AG08396 (cell line): ENCODE results near the gene CLDN4.
"Not testable (repeated sequence)": the region's sequence is repeated elsewhere in the genome, so short reads cannot be mapped to it uniquely, and the experiment has no call there.

Experiments
- DNase-seq: peaks from one replicate; pipeline ENCODE4 v3.0.0; 2012; ENCODE audit warnings: low spot score, mixed read lengths

Gene CLDN4

GRCh38 chr7:73823873-73824592, 6.8 kb upstream of the CLDN4 start:
- DNase-seq, result no peak

DNA sequence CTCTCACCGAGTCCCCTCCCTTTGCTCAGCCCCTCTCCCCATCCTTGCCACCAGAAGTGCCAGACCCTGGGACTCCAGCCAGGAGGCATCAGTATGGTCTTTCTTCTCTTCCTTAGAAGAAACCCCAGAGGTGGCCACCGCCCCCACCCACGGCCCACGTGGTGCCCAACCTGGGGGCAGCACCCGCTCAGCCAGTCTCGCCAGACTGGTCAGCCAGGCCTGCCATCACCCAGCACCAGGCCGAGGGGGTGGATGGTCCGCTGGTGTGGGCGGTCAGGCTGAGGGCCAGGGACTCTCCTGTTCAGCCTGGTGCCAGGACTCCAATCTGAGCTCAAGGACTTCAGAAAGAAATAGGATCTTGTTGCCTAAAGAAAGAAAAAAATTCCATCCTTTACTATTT, 5.8 kb upstream of the CLDN4 start:
- DNase-seq, result no peak

GRCh38 chr7:73827567-73828106, 3.2 kb upstream of the CLDN4 start:
- no peak for DNase-seq

- peak; percentile 57 for DNase-seq
Observed at GRCh38 chr7:73828107-73828803, 2.5 kb upstream of the CLDN4 start.

DNA sequence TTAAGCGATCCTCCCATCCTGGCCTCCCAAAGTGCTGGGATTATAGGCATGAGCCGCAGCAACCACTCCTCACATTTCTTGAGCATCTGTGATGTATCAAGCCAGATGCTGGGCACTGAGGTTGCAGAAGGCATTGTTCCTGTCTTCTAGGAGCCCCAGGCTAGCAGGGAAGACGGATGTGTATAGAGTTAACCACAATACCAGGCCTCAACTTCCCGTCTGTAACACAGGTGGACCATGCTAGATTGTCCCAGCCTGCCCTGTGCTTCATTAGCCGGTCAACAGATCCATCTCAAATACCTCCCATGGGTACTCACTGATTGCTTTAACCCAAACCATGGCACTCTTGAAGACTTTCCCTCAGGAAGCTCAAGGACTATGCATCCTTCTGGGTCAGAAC, 1.8 kb upstream of the CLDN4 start:
- DNase-seq, result no peak

DNA sequence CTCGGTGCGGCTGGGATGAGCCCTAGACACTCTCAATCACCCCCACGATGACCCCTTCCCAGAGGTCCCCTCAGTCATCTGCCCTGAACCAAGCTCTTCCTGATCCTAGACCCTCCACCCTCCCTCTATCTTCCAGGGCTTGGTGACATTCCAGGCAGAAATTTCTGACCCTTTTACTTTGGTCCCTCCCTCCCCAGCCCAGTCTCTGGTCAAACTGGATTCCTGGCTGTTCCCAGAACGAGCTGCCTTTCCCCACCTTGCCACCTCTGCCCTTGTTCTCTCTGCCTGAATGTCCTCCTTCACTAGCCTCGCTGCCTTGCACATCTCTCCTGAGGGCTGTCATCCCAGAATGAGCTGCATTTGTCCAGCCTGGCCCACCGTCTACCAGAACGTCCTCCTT, 1.3 kb upstream of the CLDN4 start:
- DNase-seq, result no peak

DNA sequence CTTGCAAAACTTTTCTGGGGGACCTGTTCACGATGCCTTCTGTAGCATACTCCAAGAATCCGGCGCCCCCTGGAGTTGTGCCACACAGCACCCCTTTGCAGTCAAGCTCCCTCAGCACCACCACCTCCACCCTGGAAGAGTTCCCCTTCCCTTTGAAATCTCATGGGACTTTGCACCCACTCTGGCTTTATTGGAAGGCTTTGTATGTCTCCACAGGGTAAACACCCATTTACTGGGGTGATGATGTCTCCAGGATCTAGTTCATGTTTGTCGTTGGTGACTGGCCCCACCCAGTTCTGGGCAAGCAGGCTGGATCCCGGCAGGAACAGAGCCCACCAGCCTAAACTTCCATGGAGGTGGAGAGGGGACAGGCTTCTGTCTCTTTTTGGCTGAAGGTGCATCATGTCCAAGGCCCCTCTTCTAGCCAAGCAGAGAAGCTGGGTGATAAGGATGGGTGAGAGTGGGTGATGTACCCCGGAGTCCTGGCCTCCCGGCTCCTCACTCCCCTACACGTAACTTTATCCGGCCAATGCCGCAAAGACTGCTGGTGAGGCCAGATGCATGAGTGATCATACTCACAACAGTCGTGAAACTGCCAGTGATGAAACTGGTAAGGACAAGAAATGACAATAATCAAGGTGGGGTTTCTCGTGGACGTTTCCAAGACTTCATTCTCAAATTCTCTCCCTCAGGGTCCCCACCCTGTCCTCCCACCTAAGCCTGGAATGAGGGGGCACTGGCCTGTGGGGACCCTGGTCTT, 695 bp upstream of the CLDN4 start:
- no peak for DNase-seq

DNA sequence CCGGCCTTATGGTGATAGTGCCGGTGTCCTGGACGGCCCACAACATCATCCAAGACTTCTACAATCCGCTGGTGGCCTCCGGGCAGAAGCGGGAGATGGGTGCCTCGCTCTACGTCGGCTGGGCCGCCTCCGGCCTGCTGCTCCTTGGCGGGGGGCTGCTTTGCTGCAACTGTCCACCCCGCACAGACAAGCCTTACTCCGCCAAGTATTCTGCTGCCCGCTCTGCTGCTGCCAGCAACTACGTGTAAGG, 713 bp downstream of the CLDN4 start:
- no peak for DNase-seq

DNA sequence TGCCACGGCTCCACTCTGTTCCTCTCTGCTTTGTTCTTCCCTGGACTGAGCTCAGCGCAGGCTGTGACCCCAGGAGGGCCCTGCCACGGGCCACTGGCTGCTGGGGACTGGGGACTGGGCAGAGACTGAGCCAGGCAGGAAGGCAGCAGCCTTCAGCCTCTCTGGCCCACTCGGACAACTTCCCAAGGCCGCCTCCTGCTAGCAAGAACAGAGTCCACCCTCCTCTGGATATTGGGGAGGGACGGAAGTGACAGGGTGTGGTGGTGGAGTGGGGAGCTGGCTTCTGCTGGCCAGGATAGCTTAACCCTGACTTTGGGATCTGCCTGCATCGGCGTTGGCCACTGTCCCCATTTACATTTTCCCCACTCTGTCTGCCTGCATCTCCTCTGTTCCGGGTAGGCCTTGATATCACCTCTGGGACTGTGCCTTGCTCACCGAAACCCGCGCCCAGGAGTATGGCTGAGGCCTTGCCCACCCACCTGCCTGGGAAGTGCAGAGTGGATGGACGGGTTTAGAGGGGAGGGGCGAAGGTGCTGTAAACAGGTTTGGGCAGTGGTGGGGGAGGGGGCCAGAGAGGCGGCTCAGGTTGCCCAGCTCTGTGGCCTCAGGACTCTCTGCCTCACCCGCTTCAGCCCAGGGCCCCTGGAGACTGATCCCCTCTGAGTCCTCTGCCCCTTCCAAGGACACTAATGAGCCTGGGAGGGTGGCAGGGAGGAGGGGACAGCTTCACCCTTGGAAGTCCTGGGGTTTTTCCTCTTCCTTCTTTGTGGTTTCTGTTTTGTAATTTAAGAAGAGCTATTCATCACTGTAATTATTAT, 1.2 kb downstream of the CLDN4 start:
- DNase-seq, result no peak

GRCh38 chr7:73832806-73833205, 2.0 kb downstream of the CLDN4 start:
- DNase-seq, result no peak

DNA sequence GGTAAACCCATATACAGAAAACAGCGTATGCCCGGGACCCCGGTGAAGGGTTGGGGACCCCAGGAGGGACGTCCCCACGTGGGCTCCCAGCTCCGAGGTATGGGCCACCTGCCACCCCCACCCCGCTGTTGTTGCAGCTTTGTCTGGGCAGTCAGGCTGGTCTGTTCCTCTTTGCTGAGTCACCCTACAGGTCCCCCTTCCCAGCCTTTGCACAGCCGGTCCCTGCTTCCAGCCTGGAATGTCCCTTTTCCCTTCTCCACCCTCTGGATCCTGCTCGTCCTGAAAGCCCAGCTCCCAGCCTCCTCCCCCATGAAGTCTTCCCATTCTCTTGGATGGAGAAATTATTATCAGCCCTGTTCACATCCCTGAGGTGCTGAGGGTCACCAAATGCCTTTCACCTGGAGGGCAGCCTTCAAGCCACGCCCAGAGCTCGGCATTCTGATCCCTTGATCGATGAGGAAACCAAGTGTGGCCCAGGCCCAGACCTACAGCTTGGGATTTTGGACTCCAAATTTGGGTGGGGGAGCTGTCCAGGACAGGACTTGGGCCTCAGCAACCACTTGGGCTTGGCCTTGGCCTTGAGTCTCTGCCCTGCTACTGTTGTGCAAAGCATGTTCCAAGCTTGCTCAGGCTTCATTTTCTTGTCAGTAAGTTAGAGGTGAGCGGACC, 2.6 kb downstream of the CLDN4 start:
- DNase-seq, result no peak

DNA sequence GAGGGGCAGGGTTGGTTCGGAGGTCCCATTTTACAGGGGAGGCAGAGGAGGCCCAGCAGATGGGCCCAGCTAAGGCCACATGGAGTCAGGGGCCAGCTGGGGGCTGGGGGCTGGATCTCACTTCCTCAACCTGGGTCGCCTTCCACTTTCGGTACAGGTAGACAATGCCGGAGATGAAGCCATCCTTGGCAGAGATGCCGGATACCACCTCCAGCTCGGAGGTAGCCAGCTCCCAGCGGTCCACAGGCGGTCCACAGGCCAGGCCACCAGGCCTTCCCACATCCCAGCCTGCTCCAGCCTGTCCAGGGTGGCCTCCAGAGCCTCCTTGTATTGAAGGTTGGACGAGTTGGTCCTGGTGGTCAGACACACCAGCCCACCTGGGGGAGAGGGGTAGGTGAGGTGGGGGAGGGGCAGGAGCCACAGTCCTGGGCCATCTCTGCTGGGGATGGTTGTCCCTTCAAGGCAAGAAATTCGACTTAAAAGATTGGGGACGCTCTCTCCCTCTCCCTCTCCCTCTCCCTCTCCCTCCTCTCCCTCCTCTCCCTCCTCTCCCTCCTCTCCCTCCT, 3.9 kb downstream of the CLDN4 start:
- no peak for DNase-seq

GRCh38 chr7:73837167-73837566, 6.4 kb downstream of the CLDN4 start:
- DNase-seq, result not testable (repeated sequence)

GRCh38 chr7:73838642-73839041, 7.8 kb downstream of the CLDN4 start:
- no peak for DNase-seq

DNA sequence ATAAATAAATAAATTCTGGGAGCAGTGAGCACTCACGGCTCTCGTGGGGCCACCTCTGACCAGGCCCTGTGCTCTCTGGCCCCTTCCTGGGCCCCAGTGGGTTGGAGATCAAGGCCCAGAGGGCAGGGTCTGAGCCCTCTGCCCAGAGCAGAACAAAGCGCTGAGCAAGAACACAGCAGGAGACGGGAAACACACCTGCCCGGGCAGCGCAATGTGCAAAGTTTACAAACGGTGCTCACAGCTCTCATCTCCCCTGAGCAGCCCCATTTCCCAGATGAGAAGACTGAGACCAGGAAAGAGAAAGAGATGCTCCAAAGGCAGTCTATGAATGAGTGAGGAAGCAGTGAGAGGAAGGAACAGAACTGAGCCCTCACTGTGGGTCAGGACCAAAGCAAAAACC, 8.5 kb downstream of the CLDN4 start:
- no peak for DNase-seq

GRCh38 chr7:73839743-73840714, 9.2 kb downstream of the CLDN4 start:
- no peak for DNase-seq

DNA sequence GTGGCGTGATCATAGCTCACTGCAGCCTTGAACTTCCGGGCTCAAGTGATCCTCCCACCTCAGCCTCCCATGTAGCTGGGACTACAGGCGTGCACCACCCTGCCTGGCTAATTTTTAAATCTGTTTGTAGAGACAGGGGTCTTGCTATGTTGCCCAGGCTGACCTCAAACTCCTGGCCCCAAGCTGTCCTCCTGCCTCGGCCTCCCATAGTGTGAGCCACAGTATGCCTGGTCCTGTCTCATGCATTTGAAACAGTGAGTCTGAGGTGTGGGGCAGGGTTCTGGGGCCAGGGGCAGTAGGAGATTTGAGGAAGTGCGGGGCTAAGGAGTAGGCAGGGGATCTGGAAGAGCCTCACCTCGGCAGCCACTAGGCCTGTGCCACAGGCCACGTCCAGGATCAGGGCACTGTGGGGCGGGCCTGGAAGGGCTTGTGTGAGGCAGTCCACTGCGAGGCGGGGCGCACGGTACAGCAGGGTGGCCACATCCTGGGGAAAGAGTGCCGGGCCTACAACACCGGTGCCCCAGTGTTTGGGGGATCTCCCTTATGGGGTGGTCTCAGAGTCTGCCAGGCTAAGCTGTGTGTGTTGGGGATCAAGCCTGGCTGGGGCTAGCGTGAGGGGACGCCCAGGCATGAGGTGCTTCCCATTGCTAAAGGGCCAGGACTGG, 10.1 kb downstream of the CLDN4 start:
- DNase-seq, result no peak

DNA sequence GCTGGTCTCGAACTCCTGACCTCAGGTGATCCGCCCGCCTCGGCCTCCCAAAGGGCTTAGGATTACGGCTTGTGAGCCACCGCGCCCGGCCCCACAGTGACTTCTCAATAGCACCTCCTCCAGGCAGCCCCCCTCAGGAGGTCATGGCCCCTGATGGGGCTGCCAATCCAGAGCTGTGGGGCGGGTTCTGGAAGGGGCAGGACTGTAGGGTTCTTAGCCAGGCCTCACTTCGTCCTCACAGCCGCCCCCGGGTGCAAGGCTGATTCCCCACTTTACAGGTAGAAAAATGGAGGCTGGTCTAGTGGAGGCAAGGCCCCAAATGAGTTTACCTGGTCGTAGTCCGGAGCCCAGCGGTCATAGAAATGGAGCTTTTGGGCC, 10.9 kb downstream of the CLDN4 start:
- no peak for DNase-seq
